Measurements from ENCODE around the gene CNTN4. TPM values are rescaled to one million over a fixed set of nuclear protein-coding genes. Genes with fewer than 3 reads are reported as not detected.

The CNTN4 gene
- total RNA-seq, 3 donors from 2014 or later: 6.6 to 16.7 (median 16.7) TPM

DNA sequence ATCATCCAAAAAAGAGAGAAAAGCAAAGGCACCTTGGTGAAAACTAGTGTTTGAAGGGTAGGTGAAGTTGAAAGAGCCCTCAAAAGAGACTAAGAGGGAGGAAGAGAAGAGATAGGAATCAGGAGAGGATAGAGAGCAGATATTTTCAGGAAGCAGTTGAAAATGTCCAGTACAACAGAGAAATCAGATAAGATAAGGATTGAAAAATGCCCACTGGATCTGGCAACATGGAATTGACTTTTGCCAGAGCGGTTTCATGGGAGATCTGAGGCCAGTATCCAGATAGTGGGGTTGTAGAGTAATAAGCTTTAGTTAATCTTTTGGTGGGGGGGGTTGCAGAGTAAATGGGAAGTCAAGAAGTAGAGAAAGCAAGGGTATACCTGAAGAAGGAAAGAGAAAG lies 674.1 kb downstream of the CNTN4 start:
- no peak for DNase-seq (ENCODE audit: low spot score in 2 of 2)
- H3K4me1 ChIP-seq: no peaks in the 10 kb centered on the region
- H3K27me3 ChIP-seq: no peaks in the 10 kb centered on the region
- no peaks in the 10 kb centered on the region for H3K9me3 ChIP-seq
- no peak for TF ChIP-seq POLR2AphosphoS5 (IDR thresholded peaks at IDR 0.05)
- TF ChIP-seq, protein P1, sequence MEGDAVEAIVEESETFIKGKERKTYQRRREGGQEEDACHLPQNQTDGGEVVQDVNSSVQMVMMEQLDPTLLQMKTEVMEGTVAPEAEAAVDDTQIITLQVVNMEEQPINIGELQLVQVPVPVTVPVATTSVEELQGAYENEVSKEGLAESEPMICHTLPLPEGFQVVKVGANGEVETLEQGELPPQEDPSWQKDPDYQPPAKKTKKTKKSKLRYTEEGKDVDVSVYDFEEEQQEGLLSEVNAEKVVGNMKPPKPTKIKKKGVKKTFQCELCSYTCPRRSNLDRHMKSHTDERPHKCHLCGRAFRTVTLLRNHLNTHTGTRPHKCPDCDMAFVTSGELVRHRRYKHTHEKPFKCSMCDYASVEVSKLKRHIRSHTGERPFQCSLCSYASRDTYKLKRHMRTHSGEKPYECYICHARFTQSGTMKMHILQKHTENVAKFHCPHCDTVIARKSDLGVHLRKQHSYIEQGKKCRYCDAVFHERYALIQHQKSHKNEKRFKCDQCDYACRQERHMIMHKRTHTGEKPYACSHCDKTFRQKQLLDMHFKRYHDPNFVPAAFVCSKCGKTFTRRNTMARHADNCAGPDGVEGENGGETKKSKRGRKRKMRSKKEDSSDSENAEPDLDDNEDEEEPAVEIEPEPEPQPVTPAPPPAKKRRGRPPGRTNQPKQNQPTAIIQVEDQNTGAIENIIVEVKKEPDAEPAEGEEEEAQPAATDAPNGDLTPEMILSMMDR (IDR thresholded peaks at IDR 0.05): no peak
- TF ChIP-seq POLR2A (IDR thresholded peaks at IDR 0.05): no peak
- no peaks in the 10 kb centered on the region for H3K36me3 ChIP-seq
- H3K27ac ChIP-seq: no peak overlapping the region
- H3K4me3 ChIP-seq: no peak overlapping the region
- intact Hi-C loops (cut with DNase I; ENCODE audit: low total_unique reads): loop anchor here (2.0 kb wide), 1 partner anchor 110 kb away; no protein-coding TSS in a partner anchor

DNA sequence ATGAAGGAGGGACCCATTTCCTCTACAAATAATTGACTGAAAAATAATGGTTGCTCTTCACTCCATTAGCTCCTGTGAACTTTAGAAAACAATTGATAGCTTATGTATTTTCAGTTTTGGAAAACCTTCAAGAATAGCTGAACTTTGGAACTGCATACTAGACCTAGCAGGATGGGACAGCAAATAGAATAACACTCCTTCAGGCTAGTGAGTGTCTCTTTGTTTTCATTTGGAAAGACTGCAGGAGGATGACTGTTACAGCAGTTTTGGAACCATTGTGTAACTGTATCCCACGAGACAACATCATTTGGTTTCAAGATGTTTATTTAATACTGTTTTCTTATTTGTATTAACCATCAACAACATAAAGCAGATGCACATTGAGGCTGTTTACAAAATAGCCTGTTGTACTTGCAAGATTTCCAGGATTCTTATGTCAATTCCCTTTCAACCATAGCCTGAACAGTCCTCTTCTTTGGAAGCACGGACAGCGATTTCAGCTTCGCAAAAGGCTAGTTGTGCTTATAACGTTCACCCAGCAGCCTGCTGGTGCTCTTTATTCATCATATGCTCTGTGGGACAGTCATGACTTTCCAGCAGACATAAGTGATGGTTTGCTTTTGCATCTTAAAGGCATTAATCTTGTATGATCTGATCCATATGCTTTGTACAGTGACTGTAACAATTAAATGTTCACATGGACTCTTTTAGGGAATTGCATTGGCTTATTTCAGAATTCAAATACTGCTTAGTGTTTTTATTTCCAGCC lies 676.0 kb downstream of the CNTN4 start:
- intact Hi-C loops (cut with DNase I; ENCODE audit: low total_unique reads): no loop called here
- no peak for DNase-seq (ENCODE audit: low spot score in 2 of 2)
- Histone ChIP-seq H3K9me3 (no peaks in the 10 kb centered on the region), H3K36me3 (no peaks in the 10 kb centered on the region), H3K27me3 (no peaks in the 10 kb centered on the region), H3K27ac (no peak overlapping the region), H3K4me1 (no peaks in the 10 kb centered on the region), H3K4me3 (no peak overlapping the region)
- no peak for TF ChIP-seq POLR2A (IDR thresholded peaks at IDR 0.05)
- no peak for TF ChIP-seq POLR2AphosphoS5 (IDR thresholded peaks at IDR 0.05)

DNA sequence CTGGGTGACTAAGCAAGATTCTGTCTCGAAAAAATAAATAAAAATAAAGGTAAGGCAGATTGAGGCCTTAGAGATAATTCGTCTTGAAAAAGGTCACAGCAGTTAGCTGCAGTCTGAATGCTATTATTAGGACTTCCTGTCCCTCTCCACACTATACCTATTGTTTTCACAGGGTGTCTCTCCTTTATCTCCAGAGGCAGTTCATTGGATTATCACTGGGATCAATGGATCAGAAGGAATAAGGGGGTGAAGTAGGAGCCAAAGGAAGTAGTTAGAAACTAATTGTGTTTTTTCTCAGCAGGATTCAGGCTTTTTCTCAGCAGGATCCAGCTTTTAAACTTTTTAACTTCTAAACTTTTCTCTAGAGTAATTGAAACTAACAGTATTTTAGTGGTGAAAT lies 684.6 kb downstream of the CNTN4 start:
- Histone ChIP-seq H3K36me3 (no peaks in the 10 kb centered on the region), H3K27me3 (no peaks in the 10 kb centered on the region), H3K27ac (no peak overlapping the region), H3K9me3 (no peaks in the 10 kb centered on the region), H3K4me1 (no peaks in the 10 kb centered on the region), H3K4me3 (no peak overlapping the region)
- TF ChIP-seq, protein P1 (IDR thresholded peaks at IDR 0.05): no peak
- TF ChIP-seq POLR2A (IDR thresholded peaks at IDR 0.05) (no peak), POLR2AphosphoS5 (IDR thresholded peaks at IDR 0.05) (no peak)
- intact Hi-C loops (cut with DNase I; ENCODE audit: low total_unique reads): no loop called here
- no peak for DNase-seq (ENCODE audit: low spot score in 2 of 2)

DNA sequence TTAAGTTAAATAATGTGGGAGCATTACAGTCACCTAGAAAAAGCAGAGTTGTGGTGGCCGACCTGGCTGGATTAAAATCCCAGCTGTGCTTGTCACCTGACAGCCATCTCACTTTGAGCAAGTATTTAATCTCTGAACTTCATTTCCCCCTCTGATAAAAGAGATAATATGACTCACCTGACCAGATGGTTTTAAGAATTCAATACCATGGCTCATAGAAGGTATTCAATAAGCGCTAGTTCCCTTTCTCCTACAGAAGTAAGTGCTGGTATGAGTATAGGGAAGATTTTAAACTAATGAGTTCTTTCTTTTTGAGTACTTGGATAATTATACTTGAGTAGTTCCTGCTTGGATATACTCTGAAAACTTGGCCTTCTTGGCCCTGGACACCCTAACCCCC lies 686.0 kb downstream of the CNTN4 start:
- TF ChIP-seq, protein P1 (IDR thresholded peaks at IDR 0.05): no peak
- no peak for TF ChIP-seq POLR2A (IDR thresholded peaks at IDR 0.05)
- no peak for TF ChIP-seq POLR2AphosphoS5 (IDR thresholded peaks at IDR 0.05)
- H3K9me3 ChIP-seq: no peaks in the 10 kb centered on the region
- intact Hi-C loops (cut with DNase I; ENCODE audit: low total_unique reads): no loop called here
- H3K4me3 ChIP-seq: no peak overlapping the region
- H3K27ac ChIP-seq: no peak overlapping the region
- H3K36me3 ChIP-seq: no peaks in the 10 kb centered on the region
- H3K4me1 ChIP-seq: no peaks in the 10 kb centered on the region
- H3K27me3 ChIP-seq: no peaks in the 10 kb centered on the region
- no peak for DNase-seq (ENCODE audit: low spot score in 2 of 2)

DNA sequence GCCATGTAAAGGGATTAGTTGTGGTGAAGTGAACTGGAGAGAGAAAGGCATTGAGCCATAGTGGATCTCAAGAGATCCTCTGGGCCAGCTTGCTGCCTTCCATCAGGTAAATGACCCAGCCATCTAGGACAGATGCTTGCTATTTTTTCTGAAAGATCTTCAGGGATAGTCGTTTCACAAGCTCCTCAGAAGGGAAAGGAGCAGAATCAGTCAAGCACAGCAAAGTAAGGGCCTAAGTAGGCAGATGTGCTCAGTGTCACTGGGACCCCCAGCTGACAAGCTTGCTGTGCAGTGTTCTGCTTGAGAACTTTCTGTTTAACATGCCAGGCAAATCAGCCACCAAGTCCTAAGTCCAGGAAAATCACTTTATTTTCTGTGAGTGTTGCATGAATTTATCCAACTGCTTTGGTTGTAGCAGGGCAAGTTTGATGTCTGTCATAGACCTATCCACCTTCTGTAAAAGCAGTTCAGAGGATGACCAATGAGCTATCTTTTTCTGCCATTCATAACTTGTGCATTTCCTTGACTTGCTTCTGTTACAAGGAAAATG lies 691.7 kb downstream of the CNTN4 start:
- DNase-seq (ENCODE audit: low spot score in 2 of 2): no peak
- H3K27ac ChIP-seq: no peak overlapping the region
- H3K4me1 ChIP-seq: no peaks in the 10 kb centered on the region
- no peaks in the 10 kb centered on the region for H3K36me3 ChIP-seq
- TF ChIP-seq POLR2AphosphoS5 (IDR thresholded peaks at IDR 0.05) (no peak), POLR2A (IDR thresholded peaks at IDR 0.05) (no peak)
- TF ChIP-seq, protein P1 (IDR thresholded peaks at IDR 0.05): no peak
- H3K9me3 ChIP-seq: no peaks in the 10 kb centered on the region
- H3K27me3 ChIP-seq: no peaks in the 10 kb centered on the region
- H3K4me3 ChIP-seq: no peak overlapping the region
- intact Hi-C loops (cut with DNase I; ENCODE audit: low total_unique reads): no loop called here

Measured in breast epithelium (tissue), 4 donors.